Activated CD8-positive, alpha-beta T cell treated with anti-CD3 and anti-CD28 coated beads, Interleukin-2, amount 10 ng/mL, durations not matched to agents 7 days and 5 days (primary cell): ENCODE measurements around the gene CD44. TPM values are rescaled to one million over a fixed set of nuclear protein-coding genes. Genes with fewer than 3 reads are reported as not detected.

Source experiments
- ATAC-seq: fragments of 150-1000 bp; cut with Tn5 transposase; one replicate; pipeline ENCODE4 v1.10.0; 2021; ENCODE audit warnings: moderate library complexity
- CTCF ChIA-PET: fragments of 350-600 bp; sonication (Branson Sonifier 250); formaldehyde crosslinking; loops from one replicate; lab custom pipeline; 2021; ENCODE audit warnings: antibody characterized with exemption; lab: Charles Lee
- POLR2A ChIA-PET: fragments of 350-600 bp; sonication (Branson Sonifier 250); formaldehyde crosslinking; loops from one replicate; lab custom pipeline; 2021; ENCODE audit warnings: antibody characterized with exemption; lab: Charles Lee
- DNase-seq: peaks from one replicate; pipeline ENCODE4 v3.0.0-alpha.2; 2020
- H3K27ac Mint-ChIP-seq: one replicate; pipeline ENCODE4 v1.8.0; 2021; ENCODE audit warnings: mild to moderate bottlenecking, mixed read lengths
- H3K27me3 Mint-ChIP-seq: one replicate; pipeline ENCODE4 v1.8.0; 2021; ENCODE audit warnings: low read depth, mixed read lengths
- H3K36me3 Mint-ChIP-seq: one replicate; pipeline ENCODE4 v1.8.0; 2021; ENCODE audit warnings: low read depth, mixed read lengths
- H3K4me1 Mint-ChIP-seq: one replicate; pipeline ENCODE4 v1.8.0; 2021; ENCODE audit warnings: low read depth, mixed read lengths
- H3K4me3 Mint-ChIP-seq: one replicate; pipeline ENCODE4 v1.8.0; 2021; ENCODE audit warnings: mild to moderate bottlenecking, mixed read lengths
- H3K9me3 Mint-ChIP-seq: one replicate; pipeline ENCODE4 v1.8.0; 2022; ENCODE audit warnings: mixed read lengths; ENCODE audit not compliant: insufficient read depth
- total RNA-seq, 2 experiments: library from RNA; stranded (reverse); gene quantifications; one replicate each; pipeline ENCODE4 v1.2.3, GENCODE V29; 2021

The CD44 gene
- total RNA-seq, 2 experiments from 2014 or later = 398 to 399 TPM

- no peak for DNase-seq
- ChIA-PET CTCF (interaction anchor here (1.3 kb wide), 1 partner anchor 105 kb away, joined by 4 read pairs; no protein-coding TSS in a partner anchor), POLR2A (no interaction called here)
- Mint-ChIP-seq H3K27me3 (no peaks in the 10 kb centered on the region), H3K27ac (no peak overlapping the region), H3K4me1 (peaks cover 7% of the 10 kb centered on the region), H3K4me3 (no peak overlapping the region), H3K9me3 (no peaks in the 10 kb centered on the region), H3K36me3 (peaks cover 98% of the 10 kb centered on the region)
- no peak for ATAC-seq
Observed at GRCh38 chr11:35200811-35201341, 61.9 kb downstream of the CD44 start.

- DNase-seq (no peak), ATAC-seq (no peak)
- ChIA-PET CTCF (interaction anchor here (1.0 kb wide), 1 partner anchor 39 kb away, joined by 3 read pairs; no protein-coding TSS in a partner anchor), POLR2A (no interaction called here)
- H3K36me3 Mint-ChIP-seq = peaks cover 100% of the 10 kb centered on the region
- no peak overlapping the region for H3K27ac Mint-ChIP-seq
- H3K27me3 Mint-ChIP-seq = no peaks in the 10 kb centered on the region
- no peak overlapping the region for H3K4me3 Mint-ChIP-seq
- peaks cover 6% of the 10 kb centered on the region for H3K9me3 Mint-ChIP-seq
- H3K4me1 Mint-ChIP-seq = peaks cover 5% of the 10 kb centered on the region
Observed at GRCh38 chr11:35204614-35205013, 65.6 kb downstream of the CD44 start.

GRCh38 chr11:35206616-35207015 is 67.6 kb downstream of the CD44 start:
- Mint-ChIP-seq H3K4me3 (no peak overlapping the region), H3K27ac (peak overlapping the region; percentile 73), H3K27me3 (no peaks in the 10 kb centered on the region), H3K9me3 (peaks cover 14% of the 10 kb centered on the region), H3K36me3 (peaks cover 100% of the 10 kb centered on the region), H3K4me1 (peaks cover 2% of the 10 kb centered on the region)
- DNase-seq (no peak), ATAC-seq (no peak)
- ChIA-PET CTCF (no interaction called here), POLR2A (no interaction called here)

- Mint-ChIP-seq H3K27me3 (no peaks in the 10 kb centered on the region), H3K27ac (no peak overlapping the region), H3K9me3 (peaks cover 14% of the 10 kb centered on the region), H3K4me3 (no peak overlapping the region), H3K36me3 (peaks cover 98% of the 10 kb centered on the region), H3K4me1 (peaks cover 2% of the 10 kb centered on the region)
- CTCF ChIA-PET = no interaction called here
- POLR2A ChIA-PET = interaction anchor here (0.6 kb wide), 1 partner anchor 195 kb away, joined by 3 read pairs; no protein-coding TSS in a partner anchor
- ATAC-seq (no peak), DNase-seq (no peak)
Observed at GRCh38 chr11:35207471-35208403, 68.8 kb downstream of the CD44 start.

GRCh38 chr11:35208795-35209194 is 69.8 kb downstream of the CD44 start:
- DNase-seq (no peak), ATAC-seq (no peak)
- Mint-ChIP-seq H3K4me3 (no peak overlapping the region), H3K27me3 (no peaks in the 10 kb centered on the region), H3K36me3 (peaks cover 97% of the 10 kb centered on the region), H3K27ac (no peak overlapping the region), H3K9me3 (peaks cover 14% of the 10 kb centered on the region), H3K4me1 (peaks cover 9% of the 10 kb centered on the region)
- ChIA-PET CTCF (interaction anchor here (1.2 kb wide), 1 partner anchor 282 kb away, joined by 3 read pairs; no protein-coding TSS in a partner anchor), POLR2A (no interaction called here)

GRCh38 chr11:35210876-35211546 is 72.0 kb downstream of the CD44 start:
- H3K9me3 Mint-ChIP-seq = peaks cover 14% of the 10 kb centered on the region
- POLR2A ChIA-PET = no interaction called here
- no peak for ATAC-seq
- H3K4me1 Mint-ChIP-seq = peaks cover 27% of the 10 kb centered on the region
- peaks cover 96% of the 10 kb centered on the region for H3K36me3 Mint-ChIP-seq
- CTCF ChIA-PET = no interaction called here
- no peak overlapping the region for H3K4me3 Mint-ChIP-seq
- H3K27me3 Mint-ChIP-seq = no peaks in the 10 kb centered on the region
- no peak overlapping the region for H3K27ac Mint-ChIP-seq
- DNase-seq = no peak

- DNase-seq (no peak), ATAC-seq (no peak)
- Mint-ChIP-seq H3K4me1 (peaks cover 34% of the 10 kb centered on the region), H3K4me3 (no peak overlapping the region), H3K27ac (no peak overlapping the region), H3K36me3 (peaks cover 95% of the 10 kb centered on the region), H3K9me3 (peaks cover 14% of the 10 kb centered on the region), H3K27me3 (no peaks in the 10 kb centered on the region)
- CTCF ChIA-PET = no interaction called here
- POLR2A ChIA-PET = no interaction called here
Observed at GRCh38 chr11:35211952-35212351, 73.0 kb downstream of the CD44 start.

- H3K27ac Mint-ChIP-seq = peak overlapping the region; percentile 6
- H3K27me3 Mint-ChIP-seq = no peaks in the 10 kb centered on the region
- ATAC-seq = no peak
- H3K9me3 Mint-ChIP-seq = peaks cover 8% of the 10 kb centered on the region
- H3K4me1 Mint-ChIP-seq = peaks cover 41% of the 10 kb centered on the region
- no peak for DNase-seq
- H3K36me3 Mint-ChIP-seq = peaks cover 92% of the 10 kb centered on the region
- H3K4me3 Mint-ChIP-seq = no peak overlapping the region
- ChIA-PET POLR2A (interaction anchor here (0.6 to 1.1 kb wide), 2 partner anchors 75 to 1398 kb away, joined by 3 to 6 read pairs; no protein-coding TSS in a partner anchor), CTCF (interaction anchor here (0.9 to 1.7 kb wide), 3 partner anchors 23 to 91 kb away, joined by 3 to 9 read pairs (median 3); no protein-coding TSS in a partner anchor)
Observed at GRCh38 chr11:35214226-35214770, 75.3 kb downstream of the CD44 start.

- DNase-seq = no peak
- ChIA-PET POLR2A (no interaction called here), CTCF (interaction anchor here (0.9 to 1.7 kb wide), 2 partner anchors 33 to 91 kb away, joined by 3 to 9 read pairs; no protein-coding TSS in a partner anchor)
- peaks cover 41% of the 10 kb centered on the region for H3K4me1 Mint-ChIP-seq
- H3K9me3 Mint-ChIP-seq = peaks cover 8% of the 10 kb centered on the region
- H3K36me3 Mint-ChIP-seq = peaks cover 92% of the 10 kb centered on the region
- ATAC-seq = no peak
- peak overlapping the region; percentile 8 for H3K27ac Mint-ChIP-seq
- H3K27me3 Mint-ChIP-seq = no peaks in the 10 kb centered on the region
- no peak overlapping the region for H3K4me3 Mint-ChIP-seq
Observed at GRCh38 chr11:35214792-35215193, 75.8 kb downstream of the CD44 start.

GRCh38 chr11:35215945-35216344 is 77.0 kb downstream of the CD44 start:
- no peak for ATAC-seq
- DNase-seq = no peak
- Mint-ChIP-seq H3K36me3 (peaks cover 87% of the 10 kb centered on the region), H3K4me3 (no peak overlapping the region), H3K27ac (peak overlapping the region; percentile 83), H3K27me3 (no peaks in the 10 kb centered on the region), H3K9me3 (no peaks in the 10 kb centered on the region), H3K4me1 (peaks cover 45% of the 10 kb centered on the region)
- ChIA-PET POLR2A (no interaction called here), CTCF (no interaction called here)

- peak; percentile 32 for DNase-seq
- no peak overlapping the region for H3K4me3 Mint-ChIP-seq
- ChIA-PET POLR2A (no interaction called here), CTCF (interaction anchor here (1.0 kb wide), 2 partner anchors 20 to 88 kb away, joined by 3 to 4 read pairs; no protein-coding TSS in a partner anchor)
- H3K9me3 Mint-ChIP-seq = no peaks in the 10 kb centered on the region
- H3K27me3 Mint-ChIP-seq = no peaks in the 10 kb centered on the region
- H3K27ac Mint-ChIP-seq = peak overlapping the region; percentile 83
- peaks cover 87% of the 10 kb centered on the region for H3K36me3 Mint-ChIP-seq
- ATAC-seq = peak; percentile 80
- H3K4me1 Mint-ChIP-seq = peaks cover 45% of the 10 kb centered on the region
Observed at GRCh38 chr11:35216962-35217678, 78.1 kb downstream of the CD44 start.
